ENCODE measurements around the gene VAV3. TPM values are rescaled to one million over a fixed set of nuclear protein-coding genes. Genes with fewer than 3 reads are reported as not detected.

The VAV3 gene
- total RNA-seq, 1 donor from 2014 or later = 4.8 TPM

GRCh38 chr1:107534632-107535031 is 430.3 kb downstream of the VAV3 start:
- H3K4me3 ChIP-seq (ENCODE audit: low read depth, low read length) = no peak overlapping the region
- H3K27me3 ChIP-seq (ENCODE audit: control insufficient read depth, insufficient read depth, low read length) = no peaks in the 10 kb centered on the region
- H3K36me3 ChIP-seq (ENCODE audit: control insufficient read depth, insufficient read depth, low read length) = no peaks in the 10 kb centered on the region
- no peak for TF ChIP-seq CTCF (IDR thresholded peaks at IDR 0.05; ENCODE audit: insufficient read depth, low read length, poor library complexity, severe bottlenecking)
- DNase-seq (ENCODE audit: low read depth) = no peak

GRCh38 chr1:107533436-107533835 is 431.5 kb downstream of the VAV3 start:
- Histone ChIP-seq H3K36me3 (ENCODE audit: control insufficient read depth, insufficient read depth, low read length) (no peaks in the 10 kb centered on the region), H3K4me3 (ENCODE audit: low read depth, low read length) (no peak overlapping the region), H3K27me3 (ENCODE audit: control insufficient read depth, insufficient read depth, low read length) (no peaks in the 10 kb centered on the region)
- no peak for TF ChIP-seq CTCF (IDR thresholded peaks at IDR 0.05; ENCODE audit: insufficient read depth, low read length, poor library complexity, severe bottlenecking)
- DNase-seq (ENCODE audit: low read depth) = no peak

- Histone ChIP-seq H3K4me3 (ENCODE audit: low read depth, low read length) (no peak overlapping the region), H3K36me3 (ENCODE audit: control insufficient read depth, insufficient read depth, low read length) (no peaks in the 10 kb centered on the region), H3K27me3 (ENCODE audit: control insufficient read depth, insufficient read depth, low read length) (no peaks in the 10 kb centered on the region)
- no peak for DNase-seq (ENCODE audit: low read depth)
- TF ChIP-seq CTCF (IDR thresholded peaks at IDR 0.05; ENCODE audit: insufficient read depth, low read length, poor library complexity, severe bottlenecking) = no peak
These were observed 432.7 kb downstream of the VAV3 start for GRCh38 chr1:107532318-107532717.

GRCh38 chr1:107531065-107531908 is 433.7 kb downstream of the VAV3 start:
- no peak for DNase-seq (ENCODE audit: low read depth)

GRCh38 chr1:107530543-107530942 is 434.4 kb downstream of the VAV3 start:
- DNase-seq (ENCODE audit: low read depth) = no peak
- no peaks in the 10 kb centered on the region for H3K27me3 ChIP-seq (ENCODE audit: control insufficient read depth, insufficient read depth, low read length)
- H3K36me3 ChIP-seq (ENCODE audit: control insufficient read depth, insufficient read depth, low read length) = no peaks in the 10 kb centered on the region
- no peak for TF ChIP-seq CTCF (IDR thresholded peaks at IDR 0.05; ENCODE audit: insufficient read depth, low read length, poor library complexity, severe bottlenecking)
- H3K4me3 ChIP-seq (ENCODE audit: low read depth, low read length) = no peak overlapping the region

More at GRCh38 chr1:107531065-107531908, 433.7 kb downstream of the VAV3 start:
- no peaks in the 10 kb centered on the region for H3K36me3 ChIP-seq (ENCODE audit: control insufficient read depth, insufficient read depth, low read length)
- H3K27me3 ChIP-seq (ENCODE audit: control insufficient read depth, insufficient read depth, low read length) = no peaks in the 10 kb centered on the region
- H3K4me3 ChIP-seq (ENCODE audit: low read depth, low read length) = no peak overlapping the region
- TF ChIP-seq CTCF (IDR thresholded peaks at IDR 0.05; ENCODE audit: insufficient read depth, low read length, poor library complexity, severe bottlenecking) = no peak

Data from kidney epithelial cell (primary cell).